Activated naive CD8-positive, alpha-beta T cell treated with anti-CD3 and anti-CD28 coated beads, Interleukin-2, amount 10 ng/mL, durations not matched to agents 7 days and 5 days (primary cell): ENCODE data around the gene RACK1. TPM values are rescaled to one million over a fixed set of nuclear protein-coding genes. Genes with fewer than 3 reads are reported as not detected.
"Not testable (repeated sequence)": the region's sequence is repeated elsewhere in the genome, so short reads cannot be mapped to it uniquely, and the experiment has no call there.

ENCODE experiments used
- ATAC-seq: fragments of 150-1000 bp; cut with Tn5 transposase; one replicate; pipeline ENCODE4 v1.10.0; 2021; ENCODE audit warnings: low read depth, moderate library complexity
- POLR2A ChIA-PET: fragments of 350-600 bp; sonication (Branson Sonifier 250); formaldehyde crosslinking; loops from one replicate; lab custom pipeline; 2021; ENCODE audit warnings: antibody characterized with exemption; lab: Charles Lee
- DNase-seq: peaks from one replicate; pipeline ENCODE4 v3.0.0; 2021
- H3K27ac Mint-ChIP-seq: one replicate; pipeline ENCODE4 v1.8.0; 2022; ENCODE audit warnings: mild to moderate bottlenecking, mixed read lengths
- H3K27me3 Mint-ChIP-seq: one replicate; pipeline ENCODE4 v1.8.0; 2022; ENCODE audit warnings: mild to moderate bottlenecking, moderate library complexity, mixed read lengths
- H3K36me3 Mint-ChIP-seq: one replicate; pipeline ENCODE4 v1.8.0; 2021; ENCODE audit warnings: mild to moderate bottlenecking, mixed read lengths
- H3K4me1 Mint-ChIP-seq: one replicate; pipeline ENCODE4 v1.8.0; 2021; ENCODE audit warnings: mixed read lengths
- H3K4me3 Mint-ChIP-seq: one replicate; pipeline ENCODE4 v1.8.0; 2022; ENCODE audit warnings: mild to moderate bottlenecking, moderate library complexity, mixed read lengths
- H3K9me3 Mint-ChIP-seq: one replicate; pipeline ENCODE4 v1.8.0; 2021; ENCODE audit warnings: mixed read lengths
- total RNA-seq, 2 experiments: library from RNA; stranded (reverse); gene quantifications; one replicate each; pipeline ENCODE4 v1.2.3, GENCODE V29; 2021

The RACK1 gene
- total RNA-seq, result 1,000 to 10,000 TPM; 1,741 to 1,808 TPM

DNA sequence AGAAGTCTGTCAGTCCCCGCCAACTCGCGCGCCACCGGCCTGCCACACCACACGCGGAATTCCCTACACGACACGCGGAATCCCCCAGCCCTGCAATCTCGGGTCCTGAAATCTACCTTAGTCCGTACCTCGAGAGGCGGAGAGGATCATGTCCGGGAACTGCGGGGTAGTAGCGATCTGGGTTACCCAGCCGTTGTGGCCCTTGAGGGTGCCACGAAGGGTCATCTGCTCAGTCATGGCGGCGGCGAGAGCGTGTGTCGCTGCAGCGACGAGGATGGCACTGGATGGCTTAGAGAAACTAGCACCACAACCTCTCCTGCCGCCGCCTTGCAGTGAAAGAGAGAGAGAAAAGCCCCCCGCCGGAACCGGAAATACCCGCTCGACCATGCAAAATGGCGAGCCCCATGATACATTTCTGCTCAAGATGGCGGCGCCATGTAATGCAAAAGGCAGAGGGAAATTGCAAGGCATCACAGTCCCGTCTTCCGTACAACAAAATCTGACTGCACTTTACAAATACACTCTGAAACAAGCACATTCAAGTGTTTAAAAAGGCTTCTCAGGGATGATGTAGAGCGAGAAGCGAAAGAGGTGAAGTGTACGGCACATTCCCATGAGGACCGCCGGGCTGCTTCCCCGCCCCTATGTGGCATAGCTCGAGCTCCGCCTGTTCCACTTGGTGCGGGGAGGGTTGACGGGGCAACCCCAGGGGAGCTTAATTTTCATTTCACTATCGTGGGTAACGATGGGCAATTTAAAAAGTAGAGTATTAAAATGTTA, at the start of gene RACK1:
TSS of gene RACK1 (minus strand) at position 343 of the 780 bp plus-strand sequence. CDS start at position 237, 106 bp downstream.
- POLR2A ChIA-PET, result interaction anchor here (0.5 to 10.5 kb wide), 13 partner anchors 9 to 71 kb away, joined by 3 to 202 read pairs (median 4); partner anchors contain the start of genes TRIM41, TRIM52 and TRIM7
- H3K4me1 Mint-ChIP-seq, result peaks cover 39% of the 10 kb centered on the region
- H3K4me3 Mint-ChIP-seq, result peak within 1 kb of the TSS; percentile 95
- peaks cover 42% of the 10 kb centered on the region for H3K36me3 Mint-ChIP-seq
- ATAC-seq (peak; percentile 68), DNase-seq (peak; percentile 84)
- H3K27ac Mint-ChIP-seq, result peak within 1 kb of the TSS; percentile 92
- no peaks in the 10 kb centered on the region for H3K9me3 Mint-ChIP-seq
- H3K27me3 Mint-ChIP-seq, result no peaks in the 10 kb centered on the region

DNA sequence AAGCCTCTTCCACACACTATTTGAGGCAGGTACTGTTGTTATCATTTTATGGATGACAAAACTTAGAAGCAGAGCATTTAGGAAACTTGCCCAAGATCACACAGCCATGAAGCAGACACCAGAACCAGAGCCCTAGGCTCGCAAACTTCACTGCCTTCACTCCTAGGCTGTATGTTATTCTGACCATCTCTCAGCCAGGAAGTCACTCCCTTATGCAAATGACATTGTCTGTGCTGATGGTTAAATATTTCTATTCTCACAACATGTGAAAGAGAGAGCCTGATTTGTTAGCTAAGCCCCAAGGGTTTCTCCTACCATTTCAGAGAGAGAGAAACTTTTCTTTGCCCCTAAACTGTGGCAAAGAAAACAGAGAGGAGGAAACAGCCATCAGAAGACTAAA, 43.6 kb upstream of the RACK1 start:
- H3K4me1 Mint-ChIP-seq, ATAC-seq, H3K9me3 Mint-ChIP-seq, H3K36me3 Mint-ChIP-seq, POLR2A ChIA-PET, DNase-seq, H3K4me3 Mint-ChIP-seq, H3K27me3 Mint-ChIP-seq, H3K27ac Mint-ChIP-seq: not testable (repeated sequence)

DNA sequence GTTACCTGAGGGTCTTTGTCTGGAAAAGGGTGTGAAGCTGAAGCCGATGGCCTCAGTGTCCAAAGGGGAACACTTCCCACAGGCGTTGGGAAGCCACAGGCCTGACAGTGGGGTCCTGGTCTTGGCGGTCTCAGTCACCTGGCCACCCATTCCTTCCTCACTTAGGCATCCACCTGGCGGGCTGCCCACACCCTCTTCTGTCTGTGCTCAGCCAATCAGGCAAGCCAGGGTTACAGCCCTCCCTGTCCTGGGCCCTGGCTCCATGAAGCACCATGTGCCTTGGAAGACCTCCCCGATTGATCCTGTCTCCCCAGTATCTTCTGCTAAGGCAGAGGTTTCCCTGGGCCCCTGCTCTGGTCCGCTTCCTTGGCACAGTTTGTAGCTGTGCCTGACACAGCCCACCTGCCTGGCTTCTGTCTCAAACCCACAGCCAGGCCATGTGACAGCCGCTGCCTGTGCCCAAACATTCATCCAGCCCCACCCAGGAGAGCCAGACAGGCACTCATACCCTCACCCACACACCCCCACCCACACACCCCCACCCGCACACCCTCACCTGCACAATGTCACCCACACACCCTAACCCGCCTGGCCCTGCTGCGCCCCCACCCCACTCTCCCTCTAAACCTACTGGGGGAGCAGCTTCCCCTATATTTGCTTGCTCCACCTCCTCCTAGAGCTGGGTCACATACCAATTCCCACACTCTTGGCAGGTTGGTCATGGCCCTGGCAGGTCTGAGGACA, 42.4 kb upstream of the RACK1 start:
- H3K9me3 Mint-ChIP-seq, H3K4me1 Mint-ChIP-seq, H3K27ac Mint-ChIP-seq, H3K27me3 Mint-ChIP-seq, DNase-seq, ATAC-seq, POLR2A ChIA-PET, H3K4me3 Mint-ChIP-seq, H3K36me3 Mint-ChIP-seq: not testable (repeated sequence)

DNA sequence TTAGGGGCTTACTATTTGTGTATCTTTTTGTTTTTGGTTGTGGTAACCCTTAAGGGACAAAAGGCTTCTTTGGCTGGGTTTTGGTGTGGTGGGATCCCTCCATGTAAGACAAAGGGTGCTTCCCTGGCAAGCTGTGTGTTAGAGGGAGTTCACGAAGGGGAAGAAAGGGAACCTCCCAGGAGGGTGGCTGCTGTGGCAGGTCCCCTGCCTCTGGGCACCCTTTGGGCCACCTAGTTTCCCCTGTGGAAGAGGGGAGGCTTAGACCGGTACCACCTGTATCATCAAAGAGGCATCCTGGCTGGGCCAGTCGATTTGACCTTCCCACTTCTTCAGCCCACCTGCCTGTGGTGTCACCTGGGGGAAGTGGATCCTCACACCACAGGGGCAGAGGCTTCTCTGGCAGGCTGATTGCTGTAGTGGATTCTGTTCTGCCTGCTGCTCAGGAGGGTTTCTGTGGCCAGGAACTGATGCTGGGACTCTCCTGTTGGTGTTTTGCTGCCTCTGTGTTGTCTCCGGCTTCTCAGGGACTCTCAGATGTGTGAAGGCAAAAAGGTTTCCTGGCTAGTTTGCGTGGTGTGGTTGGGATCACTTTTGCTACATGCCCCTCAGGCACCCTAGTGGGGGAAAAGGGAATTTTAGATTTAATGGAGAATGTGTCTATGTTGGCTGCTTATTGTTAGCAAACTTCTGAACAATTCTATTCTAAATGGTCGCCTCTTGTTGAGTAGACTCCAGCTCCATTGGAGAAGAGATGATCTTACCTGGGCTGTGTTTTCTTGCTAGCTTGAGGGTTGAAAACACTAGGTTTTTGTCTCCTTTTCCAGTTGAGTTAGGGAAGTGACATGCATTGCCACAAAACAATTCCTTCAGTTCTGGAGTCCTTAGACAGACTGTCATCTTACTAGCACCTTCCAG, 40.4 kb upstream of the RACK1 start:
- DNase-seq, H3K4me3 Mint-ChIP-seq, H3K27me3 Mint-ChIP-seq, ATAC-seq, H3K9me3 Mint-ChIP-seq, H3K4me1 Mint-ChIP-seq, H3K27ac Mint-ChIP-seq, H3K36me3 Mint-ChIP-seq: not testable (repeated sequence)
- POLR2A ChIA-PET, result interaction anchor here (1.5 kb wide), 1 partner anchor 23 kb away, joined by 3 read pairs; the partner anchor contains the start of gene TRIM52

DNA sequence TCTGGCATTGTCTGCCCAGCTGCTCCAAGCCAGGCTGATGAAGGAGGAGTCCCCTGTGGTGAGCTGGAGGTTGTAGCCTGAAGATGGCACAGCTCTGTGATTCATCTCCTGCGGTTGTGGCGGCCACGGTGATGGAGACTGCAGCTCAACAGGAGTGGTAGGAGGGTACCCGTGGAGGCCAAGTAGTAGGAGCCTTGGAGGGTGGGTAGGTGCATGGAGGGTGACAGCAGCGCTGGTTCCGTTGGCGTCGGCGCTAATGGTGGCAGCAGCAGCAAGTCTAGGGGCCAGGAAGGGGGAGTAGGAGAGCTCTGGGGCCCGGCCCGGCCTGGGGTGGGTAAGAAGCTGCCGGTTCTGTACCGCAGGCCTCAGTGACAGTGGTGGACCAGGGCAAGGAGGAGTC, 39.6 kb upstream of the RACK1 start:
- Mint-ChIP-seq H3K4me1 (peaks cover 5% of the 10 kb centered on the region), H3K4me3 (no peak overlapping the region), H3K27me3 (no peaks in the 10 kb centered on the region), H3K9me3 (no peaks in the 10 kb centered on the region), H3K27ac (no peak overlapping the region), H3K36me3 (no peaks in the 10 kb centered on the region)
- POLR2A ChIA-PET, result interaction anchor here (1.5 kb wide), 1 partner anchor 23 kb away, joined by 3 read pairs; the partner anchor contains the start of gene TRIM52
- ATAC-seq (no peak), DNase-seq (no peak)

DNA sequence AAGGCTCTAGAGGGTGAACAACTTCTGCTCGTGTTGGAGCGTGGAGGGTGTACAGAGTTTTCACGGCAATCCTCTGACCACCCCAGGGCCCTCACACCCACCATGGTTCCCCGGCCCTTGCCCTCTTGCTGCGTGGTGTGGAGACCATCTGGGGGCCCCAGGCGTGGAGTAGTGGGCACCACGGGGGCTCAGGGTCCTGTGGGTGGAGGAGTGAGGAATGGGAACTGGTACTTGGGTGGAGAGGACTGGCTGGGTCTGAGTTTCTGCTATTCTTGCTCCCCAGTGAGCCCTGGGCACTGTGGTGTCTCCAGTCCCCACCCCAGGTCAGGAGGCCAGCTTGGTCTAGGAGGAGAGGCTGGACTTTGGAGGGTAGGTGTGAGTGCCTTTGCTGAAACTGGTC, 39.2 kb upstream of the RACK1 start:
- Mint-ChIP-seq H3K36me3 (no peaks in the 10 kb centered on the region), H3K27me3 (no peaks in the 10 kb centered on the region), H3K4me3 (no peak overlapping the region), H3K9me3 (no peaks in the 10 kb centered on the region), H3K4me1 (peaks cover 5% of the 10 kb centered on the region), H3K27ac (no peak overlapping the region)
- ATAC-seq (no peak), DNase-seq (no peak)
- POLR2A ChIA-PET, result interaction anchor here (1.5 kb wide), 1 partner anchor 22 kb away, joined by 3 read pairs; the partner anchor contains the start of gene TRIM52

DNA sequence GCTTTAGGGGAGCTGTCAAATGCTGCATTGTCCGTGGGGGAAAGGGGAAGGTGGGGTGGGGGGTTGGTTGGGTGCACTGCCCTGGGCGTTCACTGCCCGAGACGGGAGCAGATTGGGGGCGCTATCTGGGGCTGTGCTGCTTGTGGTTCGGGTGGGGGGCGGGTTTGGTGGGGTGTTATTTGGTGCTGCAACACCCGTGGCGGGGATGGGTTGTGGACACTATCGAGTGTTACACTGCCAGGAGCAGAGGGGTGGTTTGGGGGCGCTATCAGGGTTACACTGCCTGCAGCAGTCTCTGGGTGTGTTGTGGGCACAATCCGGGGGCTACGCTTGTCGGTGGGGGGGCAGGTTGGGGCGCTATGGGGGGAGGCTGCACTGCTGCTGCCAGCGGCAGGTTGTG, 38.7 kb upstream of the RACK1 start:
- H3K36me3 Mint-ChIP-seq, result not testable (repeated sequence)

DNA sequence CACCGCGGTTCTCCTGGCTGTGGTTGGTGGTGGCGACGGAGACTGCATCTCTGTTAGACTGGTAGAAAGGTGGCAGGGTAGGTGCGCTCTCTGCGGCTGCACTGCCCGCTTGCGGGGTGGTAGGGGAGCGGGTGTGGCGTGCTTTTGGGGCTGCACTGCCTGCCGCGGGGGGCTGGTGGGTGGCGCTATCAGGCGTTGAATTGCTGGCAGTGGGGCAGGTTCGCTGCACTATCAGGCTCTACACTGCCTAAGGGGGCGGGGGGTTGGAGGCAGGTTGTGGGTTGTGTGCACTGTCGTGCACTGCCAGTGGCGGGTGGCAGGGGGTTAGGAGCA, 38.2 kb upstream of the RACK1 start:
- no peaks in the 10 kb centered on the region for H3K9me3 Mint-ChIP-seq
- DNase-seq (no peak), ATAC-seq (no peak)
- no peak overlapping the region for H3K27ac Mint-ChIP-seq
- H3K27me3 Mint-ChIP-seq, result no peaks in the 10 kb centered on the region
- no peaks in the 10 kb centered on the region for H3K36me3 Mint-ChIP-seq
- peaks cover 2% of the 10 kb centered on the region for H3K4me1 Mint-ChIP-seq
- POLR2A ChIA-PET, result no interaction called here
- no peak overlapping the region for H3K4me3 Mint-ChIP-seq

More for the DNA sequence above, 38.7 kb upstream of the RACK1 start:
- H3K27ac Mint-ChIP-seq, H3K27me3 Mint-ChIP-seq, ATAC-seq, H3K9me3 Mint-ChIP-seq, H3K4me3 Mint-ChIP-seq, POLR2A ChIA-PET, H3K4me1 Mint-ChIP-seq, DNase-seq: not testable (repeated sequence)

DNA sequence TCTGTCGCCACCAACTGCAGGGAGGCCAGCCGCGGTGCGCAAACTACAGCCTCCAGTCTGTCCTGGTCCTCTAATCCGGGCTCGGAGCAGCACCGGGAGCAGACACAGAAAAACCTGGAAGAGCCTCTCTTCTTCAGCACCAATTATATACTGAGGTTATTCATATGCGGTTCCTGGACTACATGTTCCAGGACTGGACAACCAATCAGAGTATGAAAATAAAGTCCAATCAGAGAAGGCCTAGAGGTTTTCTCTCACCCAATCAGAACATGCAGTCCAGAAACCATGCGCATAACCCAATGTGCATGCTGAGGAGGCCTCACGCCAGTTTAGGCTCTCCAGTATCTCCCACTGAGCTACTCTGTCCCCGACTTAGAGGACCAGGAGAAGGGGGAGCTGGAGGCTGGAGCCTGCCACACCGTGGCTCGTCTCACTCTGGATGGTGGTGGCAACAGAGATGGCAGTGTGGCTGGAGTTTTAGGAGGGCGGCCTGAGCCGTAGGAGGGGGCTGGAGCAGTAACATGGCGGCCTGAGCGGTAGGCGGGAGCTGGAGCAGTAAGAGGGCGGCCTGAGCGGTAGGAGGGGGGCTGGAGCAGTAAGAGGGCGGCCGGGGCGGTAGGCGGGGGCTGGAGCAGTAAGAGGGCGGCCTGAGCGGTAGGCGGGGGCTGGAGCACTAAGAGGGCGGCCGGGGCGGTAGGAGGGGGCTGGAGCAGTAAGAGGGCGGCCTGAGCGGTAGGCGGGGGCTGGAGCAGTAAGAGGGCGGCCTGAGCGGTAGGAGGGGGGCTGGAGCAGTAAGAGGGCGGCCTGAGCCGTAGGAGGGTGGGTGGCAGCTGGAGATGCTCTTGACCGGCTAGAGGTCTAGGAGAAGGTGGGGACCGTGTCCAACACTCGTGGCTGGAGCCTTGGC, 37.6 kb upstream of the RACK1 start:
- H3K27me3 Mint-ChIP-seq, result no peaks in the 10 kb centered on the region
- H3K4me1 Mint-ChIP-seq, result peaks cover 2% of the 10 kb centered on the region
- H3K36me3 Mint-ChIP-seq, result no peaks in the 10 kb centered on the region
- no peaks in the 10 kb centered on the region for H3K9me3 Mint-ChIP-seq
- no peak overlapping the region for H3K27ac Mint-ChIP-seq
- ATAC-seq (no peak), DNase-seq (no peak)
- H3K4me3 Mint-ChIP-seq, result no peak overlapping the region
- POLR2A ChIA-PET, result no interaction called here

DNA sequence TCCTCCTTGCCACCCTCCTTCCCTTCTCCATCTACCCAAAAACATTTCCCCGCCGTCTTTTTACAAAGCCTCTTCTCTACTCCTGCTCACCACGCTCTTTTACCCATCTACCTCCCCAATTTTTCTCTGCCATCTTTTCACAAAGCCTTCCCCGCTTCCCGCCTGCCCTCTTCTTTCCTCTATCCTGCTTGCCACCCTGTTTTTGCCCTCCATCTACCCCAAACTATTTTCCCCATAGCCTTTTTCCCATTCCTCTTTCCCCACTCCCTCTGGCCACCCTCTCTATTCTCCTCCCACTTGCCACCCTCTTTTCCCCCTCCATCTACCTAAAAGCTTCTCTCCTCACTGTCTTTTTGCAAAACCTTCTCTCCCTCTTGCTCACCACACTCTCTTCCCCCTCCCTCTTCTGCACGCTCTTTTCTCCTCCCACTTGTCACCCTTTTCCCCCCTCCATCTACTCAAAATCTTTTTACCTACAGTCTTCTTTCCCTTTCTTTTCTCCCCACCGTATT, 36.6 kb upstream of the RACK1 start:
- DNase-seq (no peak), ATAC-seq (no peak)
- Mint-ChIP-seq H3K36me3 (no peaks in the 10 kb centered on the region), H3K27me3 (no peaks in the 10 kb centered on the region), H3K9me3 (no peaks in the 10 kb centered on the region), H3K27ac (no peak overlapping the region), H3K4me1 (peaks cover 2% of the 10 kb centered on the region), H3K4me3 (no peak overlapping the region)
- POLR2A ChIA-PET, result no interaction called here

DNA sequence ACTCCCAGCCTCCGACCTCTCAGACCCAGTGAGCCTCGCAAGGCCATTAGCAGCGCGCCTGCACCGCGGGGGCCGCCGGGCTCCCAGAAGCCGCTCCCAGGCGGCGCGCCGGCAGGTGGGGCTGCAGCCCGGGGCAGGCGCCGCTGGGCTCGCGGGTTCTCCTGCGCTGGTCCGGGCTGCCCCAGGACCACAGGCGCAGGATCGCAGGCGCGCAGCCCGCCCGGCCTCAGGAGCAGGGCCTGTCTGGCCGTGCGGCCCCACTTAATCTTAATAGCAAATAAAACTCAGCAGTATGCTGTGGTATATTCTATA, 29.7 kb upstream of the RACK1 start:
- H3K4me3 Mint-ChIP-seq, POLR2A ChIA-PET, ATAC-seq: not testable (repeated sequence)

DNA sequence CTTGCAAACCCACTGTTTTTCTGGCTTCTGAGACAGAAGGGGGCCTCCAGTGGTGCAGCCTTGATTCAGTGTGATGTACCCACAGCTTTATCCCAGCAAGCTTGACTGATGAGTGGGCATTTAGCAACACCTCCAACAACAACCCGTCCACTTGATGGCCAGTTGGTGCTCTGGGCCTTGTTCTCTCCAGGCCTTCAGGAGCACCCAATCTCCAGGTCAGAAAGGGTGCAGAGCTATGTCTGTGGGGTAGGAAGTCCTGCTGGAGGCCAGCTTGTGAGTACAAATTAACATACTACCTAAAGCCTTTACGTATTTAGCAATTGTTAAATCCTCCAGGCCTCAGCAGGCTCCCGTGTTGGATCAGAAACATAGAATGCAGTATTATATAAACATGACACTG, 27.4 kb upstream of the RACK1 start:
- no peaks in the 10 kb centered on the region for H3K27me3 Mint-ChIP-seq
- ATAC-seq (no peak), DNase-seq (no peak)
- H3K4me3 Mint-ChIP-seq, result no peak overlapping the region
- H3K27ac Mint-ChIP-seq, result no peak overlapping the region
- no peaks in the 10 kb centered on the region for H3K36me3 Mint-ChIP-seq
- no peaks in the 10 kb centered on the region for H3K4me1 Mint-ChIP-seq
- POLR2A ChIA-PET, result no interaction called here
- H3K9me3 Mint-ChIP-seq, result no peaks in the 10 kb centered on the region

More for the DNA sequence above, 29.7 kb upstream of the RACK1 start:
- not testable (repeated sequence) for H3K27me3 Mint-ChIP-seq, H3K4me1 Mint-ChIP-seq, H3K27ac Mint-ChIP-seq, H3K9me3 Mint-ChIP-seq, DNase-seq, H3K36me3 Mint-ChIP-seq
